Measurements from ENCODE around the gene NNAT.

The NNAT gene

DNA sequence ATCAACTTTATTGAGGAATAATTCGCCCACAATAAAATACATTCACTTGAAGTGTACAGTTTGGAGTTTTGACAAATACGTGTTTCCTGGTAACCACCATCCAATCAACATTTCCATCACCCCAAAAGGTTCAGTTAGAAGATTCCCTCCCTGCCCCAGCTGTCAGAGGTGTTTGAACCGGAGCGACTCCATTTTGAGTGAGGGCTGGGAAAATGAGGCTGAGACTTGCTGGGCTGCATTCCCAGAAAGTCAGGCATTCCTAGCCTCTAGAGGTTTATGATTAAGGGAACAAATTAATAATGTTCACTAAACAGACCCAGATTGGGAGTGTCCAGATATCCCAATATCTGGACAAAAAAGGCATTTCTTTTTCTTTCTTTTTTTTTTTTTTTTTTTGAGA lies 39.6 kb downstream of the NNAT start:
- H3K4me3 ChIP-seq (replicated peaks; ENCODE audit: low read depth, low read length), result no peak overlapping the region
- no peaks in the 10 kb centered on the region; the same call in none of the 2 replicates for H3K27me3 ChIP-seq (replicated peaks; ENCODE audit: control insufficient read depth, insufficient read depth, low read length)
- H3K36me3 ChIP-seq (ENCODE audit: control insufficient read depth, insufficient read depth, low read length), result no peaks in the 10 kb centered on the region
- DNase-seq (ENCODE audit: extremely low read depth, insufficient read length), result no peak
- TF ChIP-seq, protein P1, sequence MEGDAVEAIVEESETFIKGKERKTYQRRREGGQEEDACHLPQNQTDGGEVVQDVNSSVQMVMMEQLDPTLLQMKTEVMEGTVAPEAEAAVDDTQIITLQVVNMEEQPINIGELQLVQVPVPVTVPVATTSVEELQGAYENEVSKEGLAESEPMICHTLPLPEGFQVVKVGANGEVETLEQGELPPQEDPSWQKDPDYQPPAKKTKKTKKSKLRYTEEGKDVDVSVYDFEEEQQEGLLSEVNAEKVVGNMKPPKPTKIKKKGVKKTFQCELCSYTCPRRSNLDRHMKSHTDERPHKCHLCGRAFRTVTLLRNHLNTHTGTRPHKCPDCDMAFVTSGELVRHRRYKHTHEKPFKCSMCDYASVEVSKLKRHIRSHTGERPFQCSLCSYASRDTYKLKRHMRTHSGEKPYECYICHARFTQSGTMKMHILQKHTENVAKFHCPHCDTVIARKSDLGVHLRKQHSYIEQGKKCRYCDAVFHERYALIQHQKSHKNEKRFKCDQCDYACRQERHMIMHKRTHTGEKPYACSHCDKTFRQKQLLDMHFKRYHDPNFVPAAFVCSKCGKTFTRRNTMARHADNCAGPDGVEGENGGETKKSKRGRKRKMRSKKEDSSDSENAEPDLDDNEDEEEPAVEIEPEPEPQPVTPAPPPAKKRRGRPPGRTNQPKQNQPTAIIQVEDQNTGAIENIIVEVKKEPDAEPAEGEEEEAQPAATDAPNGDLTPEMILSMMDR (IDR thresholded peaks at IDR 0.05; ENCODE audit: insufficient read depth, low read length, poor library complexity, severe bottlenecking), result no peak

DNA sequence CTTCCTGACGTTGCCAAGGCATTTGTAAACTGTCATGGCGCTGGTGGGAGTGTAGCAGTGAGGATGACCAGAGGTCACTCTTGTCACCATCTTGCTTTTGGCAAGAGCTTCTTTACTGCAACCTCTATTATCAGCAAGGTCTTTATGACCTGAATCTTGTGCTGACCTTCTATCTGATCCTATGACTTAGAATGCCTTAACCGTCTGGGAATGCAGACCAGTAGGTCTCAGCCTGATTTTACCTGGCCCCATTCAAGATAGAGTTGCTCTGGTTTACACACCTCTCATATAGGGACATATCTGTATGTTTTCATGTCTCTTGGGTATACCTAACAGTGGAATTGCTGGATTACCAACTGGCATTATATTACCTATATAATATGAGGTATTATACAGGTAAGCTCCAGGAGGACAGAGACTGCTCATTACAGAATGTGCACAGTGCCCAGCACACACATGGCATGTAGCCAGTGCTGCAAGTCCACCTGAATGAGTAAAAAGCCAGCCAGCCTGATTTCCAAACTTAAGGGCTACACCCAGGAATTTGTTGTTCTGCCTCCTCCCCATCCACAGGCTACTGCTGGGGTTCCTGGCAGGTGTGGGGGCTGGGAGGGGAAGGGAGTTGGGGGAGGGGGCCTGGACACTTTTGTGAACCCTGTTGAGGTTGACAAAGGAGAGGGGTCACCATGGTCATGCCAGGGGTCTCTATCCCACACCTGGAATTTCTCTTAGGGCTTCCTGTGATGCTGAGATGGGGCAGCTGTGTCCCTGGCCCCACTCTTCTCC lies 41.8 kb downstream of the NNAT start:
- H3K4me3 ChIP-seq (replicated peaks; ENCODE audit: low read depth, low read length), result no peak overlapping the region
- DNase-seq (ENCODE audit: extremely low read depth, insufficient read length), result no peak
- H3K36me3 ChIP-seq (ENCODE audit: control insufficient read depth, insufficient read depth, low read length), result no peaks in the 10 kb centered on the region
- no peaks in the 10 kb centered on the region; the same call in none of the 2 replicates for H3K27me3 ChIP-seq (replicated peaks; ENCODE audit: control insufficient read depth, insufficient read depth, low read length)
- TF ChIP-seq, protein P1 (IDR thresholded peaks at IDR 0.05; ENCODE audit: insufficient read depth, low read length, poor library complexity, severe bottlenecking), result no peak

DNA sequence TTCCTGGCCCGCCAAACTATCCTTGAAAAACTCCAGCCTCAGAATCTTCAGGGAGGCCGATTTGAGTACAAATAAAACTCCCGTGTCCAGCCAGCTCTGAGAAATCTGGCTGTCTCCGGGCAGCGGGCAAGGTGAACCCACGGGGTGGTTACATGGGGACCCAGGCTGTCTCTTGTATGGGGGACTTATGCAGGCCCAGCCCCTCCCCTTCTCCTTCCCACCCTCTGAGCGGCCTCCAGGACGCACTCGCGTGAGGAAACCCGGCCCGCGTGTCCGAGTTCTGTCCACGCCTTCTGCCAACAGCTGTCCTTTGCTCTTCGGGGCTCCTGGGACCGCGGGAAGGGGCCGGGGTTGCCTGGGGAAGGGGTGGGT lies 43.0 kb downstream of the NNAT start:
- Histone ChIP-seq H3K4me3 (replicated peaks; ENCODE audit: low read depth, low read length) (no peak overlapping the region), H3K27me3 (replicated peaks; ENCODE audit: control insufficient read depth, insufficient read depth, low read length) (no peaks in the 10 kb centered on the region; the same call in none of the 2 replicates), H3K36me3 (ENCODE audit: control insufficient read depth, insufficient read depth, low read length) (no peaks in the 10 kb centered on the region)
- no peak for DNase-seq (ENCODE audit: extremely low read depth, insufficient read length)
- TF ChIP-seq, protein P1 (IDR thresholded peaks at IDR 0.05; ENCODE audit: insufficient read depth, low read length, poor library complexity, severe bottlenecking), result no peak

DNA sequence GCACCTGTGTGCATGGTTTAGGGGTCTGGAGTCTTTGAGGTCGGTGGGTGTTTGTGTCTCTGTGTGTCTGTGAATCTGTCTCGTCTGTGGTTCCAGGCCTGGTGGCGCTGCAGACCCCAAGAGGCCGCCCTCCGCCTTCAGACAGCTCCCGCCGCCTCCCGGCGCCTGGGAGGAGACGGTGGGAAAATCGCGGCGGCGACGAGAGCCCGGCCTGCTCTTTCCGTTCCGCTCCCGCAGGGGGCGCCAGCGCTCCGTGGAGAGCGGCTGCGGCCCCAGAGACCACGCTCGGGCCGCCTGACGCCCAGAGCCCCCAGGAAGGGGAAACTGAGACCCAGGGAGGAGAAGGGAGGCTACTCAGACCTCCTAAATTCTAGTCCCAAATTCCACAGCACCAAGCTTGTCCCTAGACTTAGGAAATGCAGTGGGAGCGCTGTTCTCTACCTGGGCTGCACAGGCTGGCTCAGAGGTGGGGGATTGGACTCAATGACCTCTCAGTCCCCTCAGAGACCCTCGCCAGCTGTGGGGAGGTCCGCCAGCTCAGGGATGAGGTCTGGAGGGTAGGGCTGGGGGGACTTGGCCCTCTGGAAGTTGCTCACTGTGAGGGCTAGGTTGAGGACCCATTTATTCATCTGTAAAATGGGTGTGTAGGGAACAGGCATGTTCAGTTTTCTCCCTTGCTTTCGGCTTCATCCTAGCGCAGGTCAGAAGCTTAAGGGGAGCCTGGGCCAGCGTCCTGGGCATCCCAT lies 43.5 kb downstream of the NNAT start:
- no peaks in the 10 kb centered on the region; the same call in none of the 2 replicates for H3K27me3 ChIP-seq (replicated peaks; ENCODE audit: control insufficient read depth, insufficient read depth, low read length)

DNA sequence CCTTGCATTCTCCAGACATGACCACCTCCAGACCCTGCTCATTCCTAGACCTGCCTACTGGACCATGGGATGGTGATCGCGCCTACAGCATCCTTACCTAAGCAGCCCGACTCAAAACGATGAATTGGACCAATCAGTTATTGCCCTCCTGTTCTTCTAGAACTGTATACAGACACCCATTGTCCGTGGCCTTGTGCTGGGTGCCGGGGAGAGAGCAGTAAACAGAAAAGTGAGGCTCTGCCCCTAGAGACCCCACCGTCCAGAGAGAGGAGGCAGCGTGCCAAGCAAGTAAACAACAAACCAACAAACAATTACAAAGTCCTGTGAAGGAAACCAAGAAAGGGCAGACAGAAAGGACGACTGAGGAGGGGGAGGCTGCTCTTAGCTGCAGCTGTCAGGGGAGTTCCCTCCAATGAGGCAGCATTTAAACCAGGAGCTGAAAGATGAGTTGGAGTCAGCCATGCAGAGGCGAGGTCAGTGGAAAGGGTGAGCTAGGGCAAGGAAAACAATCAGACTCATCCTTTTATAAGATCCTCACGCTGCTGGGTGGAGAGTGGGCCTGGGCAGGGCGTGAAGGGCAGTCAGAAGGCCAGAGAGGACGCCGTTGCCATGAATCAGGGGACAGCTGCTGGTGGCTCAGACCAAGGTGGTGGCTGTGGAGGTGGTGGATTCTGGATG lies 44.2 kb downstream of the NNAT start:
- DNase-seq (ENCODE audit: extremely low read depth, insufficient read length), result no peak
- no peaks in the 10 kb centered on the region for H3K36me3 ChIP-seq (ENCODE audit: control insufficient read depth, insufficient read depth, low read length)
- TF ChIP-seq, protein P1 (IDR thresholded peaks at IDR 0.05; ENCODE audit: insufficient read depth, low read length, poor library complexity, severe bottlenecking), result no peak

More for the DNA sequence above, 43.5 kb downstream of the NNAT start:
- Histone ChIP-seq H3K4me3 (replicated peaks; ENCODE audit: low read depth, low read length) (no peak overlapping the region), H3K36me3 (ENCODE audit: control insufficient read depth, insufficient read depth, low read length) (no peaks in the 10 kb centered on the region)
- DNase-seq (ENCODE audit: extremely low read depth, insufficient read length), result peak; percentile 33
- TF ChIP-seq, protein P1 (IDR thresholded peaks at IDR 0.05; ENCODE audit: insufficient read depth, low read length, poor library complexity, severe bottlenecking), result peak; percentile 97

More for the DNA sequence above, 44.2 kb downstream of the NNAT start:
- Histone ChIP-seq H3K27me3 (replicated peaks; ENCODE audit: control insufficient read depth, insufficient read depth, low read length) (no peaks in the 10 kb centered on the region; the same call in none of the 2 replicates), H3K4me3 (replicated peaks; ENCODE audit: low read depth, low read length) (no peak overlapping the region)
